Naive thymus-derived CD8-positive, alpha-beta T cell (primary cell): ENCODE data around the gene HIC2. TPM values are rescaled to one million over a fixed set of nuclear protein-coding genes. Genes with fewer than 3 reads are reported as not detected.
"Not testable (repeated sequence)": the region's sequence is repeated elsewhere in the genome, so short reads cannot be mapped to it uniquely, and the experiment has no call there.

Experiments used
- ATAC-seq, 2 donors: fragments of 150-1000 bp; cut with Tn5 transposase in 1 of 2; sonication (Bioruptor Pico), chemical (Tn5 transposase) in 1 of 2; 1 replicate in 1 of 2; 2 replicates in 1 of 2; pipeline ENCODE4 v1.10.0; 2021; ENCODE audit warnings: mild to moderate bottlenecking in 2 of 2, moderate library complexity in 2 of 2
- POLR2A ChIA-PET: fragments of 350-600 bp; sonication (Branson Sonifier 250); formaldehyde crosslinking; loops from one replicate; lab custom pipeline; 2021; ENCODE audit warnings: antibody characterized with exemption; lab: Charles Lee
- DNase-seq, 10 donors: peaks; one replicate each; pipeline versions ENCODE4 v3.0.0 to v3.0.0-alpha.2; 2020 to 2022
- H3K27ac Mint-ChIP-seq, 10 donors: one replicate each; pipeline ENCODE4 v1.8.0; 2020 to 2022; ENCODE audit warnings: mild to moderate bottlenecking in 10 of 10, mixed read lengths in 10 of 10, moderate library complexity in 4 of 10, inconsistent platforms in 1 of 10
- H3K27me3 Mint-ChIP-seq, 5 donors: one replicate each; pipeline ENCODE4 v1.8.0; 2021 to 2022; ENCODE audit warnings: mixed read lengths in 5 of 5
- H3K36me3 Mint-ChIP-seq, 3 donors: one replicate each; pipeline ENCODE4 v1.8.0; 2020 to 2022; ENCODE audit warnings: mixed read lengths in 3 of 3, mild to moderate bottlenecking in 2 of 3, inconsistent platforms in 1 of 3
- H3K4me1 Mint-ChIP-seq, 4 donors: one replicate each; pipeline ENCODE4 v1.8.0; 2021 to 2022; ENCODE audit warnings: mixed read lengths in 4 of 4
- H3K4me3 Mint-ChIP-seq, 10 donors: one replicate each; pipeline ENCODE4 v1.8.0; 2020 to 2022; ENCODE audit warnings: mild to moderate bottlenecking in 10 of 10, mixed read lengths in 10 of 10, moderate library complexity in 6 of 10, inconsistent platforms in 1 of 10
- H3K9me3 Mint-ChIP-seq, 9 donors: one replicate each; pipeline ENCODE4 v1.8.0; 2020 to 2022; ENCODE audit warnings: mixed read lengths in 9 of 9, mild to moderate bottlenecking in 3 of 9, inconsistent platforms in 1 of 9, moderate library complexity in 1 of 9
- polyA plus RNA-seq, 3 donors: library from polyadenylated mRNA; unstranded; fragments of 300-500 nt; fragmentation: Illumina TruSeq; gene quantifications; one replicate each; pipeline ENCODE4 v1.2.3, GENCODE V29; 2021
- total RNA-seq, 8 experiments: library from RNA in 2 of 8; stranded (reverse) in 2 of 8; gene quantifications; one replicate each; pipeline ENCODE4 v1.2.3 and lab custom pipeline; 2021 to 2026

The HIC2 gene
- total and polyA plus RNA-seq, 5 experiments from 2014 or later = 0.77 to 11.3 (median 1.1) TPM

DNA sequence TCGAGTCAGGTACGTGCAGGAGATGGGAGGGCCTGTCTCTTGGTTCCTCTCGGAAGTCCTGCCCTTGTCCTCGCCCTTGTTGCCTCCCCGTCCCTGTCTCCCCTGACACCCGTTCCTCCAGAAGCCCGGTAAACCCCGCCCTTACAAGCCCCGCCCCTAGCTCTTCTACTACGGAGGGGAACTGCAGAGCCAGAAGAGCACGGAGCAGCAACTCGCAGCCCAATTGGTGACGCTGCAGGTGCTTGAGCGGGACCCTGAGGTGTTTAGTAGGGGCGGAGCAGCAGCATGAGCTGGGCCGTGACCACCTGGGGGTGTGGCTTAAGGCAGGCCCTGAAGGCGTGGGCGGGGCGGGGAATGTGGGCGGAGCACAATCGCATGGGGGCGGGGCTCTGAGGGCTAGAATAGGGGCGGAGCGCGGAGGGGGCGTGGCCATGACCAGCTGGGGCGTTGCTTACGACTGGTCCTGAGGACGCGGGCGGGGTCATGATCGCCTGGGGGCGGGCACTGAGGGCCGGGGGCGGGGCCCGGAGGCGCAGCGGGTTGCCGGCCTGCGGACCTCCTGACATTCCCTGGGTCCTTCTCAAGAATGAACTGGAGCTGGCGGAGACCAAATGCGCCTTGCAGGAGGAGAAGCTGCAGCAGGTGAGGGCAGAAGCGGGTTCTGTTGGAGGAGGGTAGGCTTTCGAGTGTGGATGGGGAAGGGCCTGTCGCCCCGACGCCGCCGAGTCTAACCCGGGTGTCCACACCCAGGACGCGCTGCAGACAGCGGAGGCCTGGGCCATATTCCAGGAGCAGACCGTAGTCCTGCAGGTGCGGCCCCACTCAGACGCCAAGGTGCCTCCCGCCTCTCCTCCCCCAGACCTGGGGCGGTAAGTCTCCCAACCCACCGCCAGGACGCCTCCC lies 51.3 kb downstream of the HIC2 start:
- H3K4me1 Mint-ChIP-seq = not testable (repeated sequence)
- H3K4me3 Mint-ChIP-seq = peak overlapping the region; percentile 86 to 96 (median 90)

GRCh38 chr22:21469097-21469994 lies 52.2 kb downstream of the HIC2 start:
- ATAC-seq, H3K27ac Mint-ChIP-seq, H3K27me3 Mint-ChIP-seq, H3K9me3 Mint-ChIP-seq, POLR2A ChIA-PET, H3K4me1 Mint-ChIP-seq, H3K4me3 Mint-ChIP-seq, H3K36me3 Mint-ChIP-seq: not testable (repeated sequence)
- DNase-seq = peak in 4 of 10 donors; percentile 7 to 22 (median 20)

More for the DNA sequence above, 51.3 kb downstream of the HIC2 start:
- H3K27me3 Mint-ChIP-seq, H3K9me3 Mint-ChIP-seq, POLR2A ChIA-PET, H3K36me3 Mint-ChIP-seq: not testable (repeated sequence)
- H3K27ac Mint-ChIP-seq = peak overlapping the region; percentile 76 to 99 (median 97)
- peak; percentile 80 to 98 (median 90) for DNase-seq
- ATAC-seq = peak; percentile 86 to 87

- H3K27me3 Mint-ChIP-seq, POLR2A ChIA-PET, H3K36me3 Mint-ChIP-seq, H3K27ac Mint-ChIP-seq, H3K9me3 Mint-ChIP-seq, ATAC-seq, H3K4me3 Mint-ChIP-seq, DNase-seq, H3K4me1 Mint-ChIP-seq: not testable (repeated sequence)
Measured at GRCh38 chr22:21472984-21473383, 55.8 kb downstream of the HIC2 start.

DNA sequence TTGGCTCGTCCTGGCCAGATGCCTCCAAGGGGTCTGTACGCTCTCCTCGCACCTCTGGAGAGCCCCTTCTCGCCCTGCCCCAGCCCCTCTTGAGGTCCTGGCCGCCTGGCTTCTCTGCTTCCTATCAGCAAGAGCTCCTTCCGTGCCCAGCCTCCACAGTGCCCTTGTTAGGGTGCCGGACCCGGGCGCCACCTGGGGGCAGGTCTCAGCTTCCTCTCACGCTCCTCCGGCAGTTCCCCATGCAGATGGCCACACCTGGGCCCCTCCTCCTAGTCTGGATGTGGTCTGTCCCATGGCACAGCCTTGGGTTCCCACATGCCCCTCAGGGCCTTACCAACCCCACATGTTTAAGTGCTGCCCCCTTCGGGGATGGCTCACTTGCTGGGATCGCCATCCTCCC lies 56.5 kb downstream of the HIC2 start:
- POLR2A ChIA-PET, H3K9me3 Mint-ChIP-seq, H3K36me3 Mint-ChIP-seq, DNase-seq, H3K27ac Mint-ChIP-seq, H3K4me1 Mint-ChIP-seq, H3K4me3 Mint-ChIP-seq, H3K27me3 Mint-ChIP-seq, ATAC-seq: not testable (repeated sequence)

- H3K4me1 Mint-ChIP-seq, H3K4me3 Mint-ChIP-seq, DNase-seq, H3K36me3 Mint-ChIP-seq, H3K27ac Mint-ChIP-seq, H3K27me3 Mint-ChIP-seq, POLR2A ChIA-PET, H3K9me3 Mint-ChIP-seq, ATAC-seq: not testable (repeated sequence)
Measured at GRCh38 chr22:21484039-21484438, 66.9 kb downstream of the HIC2 start.

- H3K36me3 Mint-ChIP-seq, DNase-seq, H3K4me1 Mint-ChIP-seq, H3K9me3 Mint-ChIP-seq, H3K27me3 Mint-ChIP-seq, ATAC-seq, H3K4me3 Mint-ChIP-seq, H3K27ac Mint-ChIP-seq, POLR2A ChIA-PET: not testable (repeated sequence)
Measured at GRCh38 chr22:21487723-21488122, 70.6 kb downstream of the HIC2 start.

DNA sequence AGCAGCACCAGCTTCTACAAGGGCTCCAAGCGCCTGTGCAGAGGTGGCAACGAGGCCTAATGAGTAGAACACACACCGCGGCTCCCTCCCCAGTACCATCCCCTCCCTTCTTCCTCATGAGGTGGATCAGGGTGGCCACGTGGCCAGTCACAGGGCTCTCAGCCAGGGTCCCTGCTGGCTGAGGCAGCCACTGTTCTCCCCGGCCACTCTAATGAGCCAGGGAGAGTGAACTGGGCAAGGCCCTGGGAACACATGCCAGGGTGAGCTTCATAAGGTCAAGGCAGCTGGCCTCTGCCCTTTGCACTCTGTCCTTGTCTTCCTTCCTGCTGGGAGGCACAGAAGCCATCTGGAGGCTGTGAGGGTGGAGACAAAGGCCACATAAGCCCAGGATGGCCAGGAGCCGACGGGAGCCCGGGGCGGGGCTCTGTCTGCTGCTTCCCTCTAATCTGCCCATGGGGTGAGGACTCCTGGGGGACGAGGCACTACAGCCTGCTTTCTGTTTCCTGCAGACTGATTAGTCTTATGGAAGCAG lies 72.0 kb downstream of the HIC2 start:
- H3K27ac Mint-ChIP-seq, ATAC-seq, H3K9me3 Mint-ChIP-seq, H3K4me1 Mint-ChIP-seq, POLR2A ChIA-PET, H3K36me3 Mint-ChIP-seq, DNase-seq, H3K4me3 Mint-ChIP-seq, H3K27me3 Mint-ChIP-seq: not testable (repeated sequence)

DNA sequence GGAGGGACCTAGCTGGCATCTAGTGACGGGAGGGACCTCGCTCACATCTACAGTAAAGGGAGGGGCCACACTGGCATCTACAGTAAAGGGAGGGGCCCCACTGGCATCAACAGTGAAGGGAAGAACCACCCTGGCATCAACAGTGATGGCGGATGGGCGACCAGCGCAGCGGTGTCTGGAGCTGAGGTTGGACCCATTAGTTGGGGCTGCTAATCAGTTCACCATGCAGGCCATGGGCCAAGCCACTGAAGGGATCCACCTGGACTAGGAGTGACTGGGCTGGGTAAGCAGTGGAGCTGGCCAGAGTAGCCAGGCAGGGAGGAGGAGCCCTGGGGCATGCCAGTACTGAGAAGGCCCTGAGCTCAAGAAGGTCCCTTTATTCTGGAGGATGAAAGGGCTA lies 73.4 kb downstream of the HIC2 start:
- ATAC-seq, DNase-seq, POLR2A ChIA-PET, H3K27me3 Mint-ChIP-seq, H3K36me3 Mint-ChIP-seq, H3K4me3 Mint-ChIP-seq, H3K4me1 Mint-ChIP-seq, H3K27ac Mint-ChIP-seq, H3K9me3 Mint-ChIP-seq: not testable (repeated sequence)

GRCh38 chr22:21492271-21492670 lies 75.1 kb downstream of the HIC2 start:
- H3K27ac Mint-ChIP-seq, ATAC-seq, H3K4me1 Mint-ChIP-seq, DNase-seq, H3K4me3 Mint-ChIP-seq, H3K9me3 Mint-ChIP-seq, H3K36me3 Mint-ChIP-seq, H3K27me3 Mint-ChIP-seq, POLR2A ChIA-PET: not testable (repeated sequence)

GRCh38 chr22:21493789-21494782 lies 76.9 kb downstream of the HIC2 start:
- POLR2A ChIA-PET, H3K36me3 Mint-ChIP-seq: not testable (repeated sequence)
- peak in 1 of 2 donors; percentile 51 for ATAC-seq

DNA sequence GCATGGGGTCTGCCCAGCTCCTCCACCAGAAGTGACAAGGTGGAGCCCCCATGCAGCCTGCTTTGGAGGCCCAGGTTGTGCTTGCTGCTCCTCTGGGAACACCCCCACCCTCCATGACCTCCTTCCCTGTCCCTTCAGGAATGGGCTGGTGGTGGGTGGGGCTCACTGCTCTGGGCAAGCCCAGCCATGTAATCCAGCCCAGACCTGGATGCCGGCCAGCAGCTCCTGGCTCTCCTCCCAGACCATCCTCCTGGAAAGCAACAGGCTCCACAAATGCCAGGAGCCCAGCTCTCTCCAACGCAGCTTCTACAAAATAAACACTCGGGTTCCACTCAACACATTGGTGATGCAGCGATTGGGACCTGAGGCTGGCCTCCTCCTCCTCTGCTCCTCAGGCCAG lies 80.8 kb downstream of the HIC2 start:
- DNase-seq, H3K9me3 Mint-ChIP-seq, POLR2A ChIA-PET, H3K27me3 Mint-ChIP-seq, H3K4me1 Mint-ChIP-seq, H3K27ac Mint-ChIP-seq, H3K36me3 Mint-ChIP-seq, H3K4me3 Mint-ChIP-seq, ATAC-seq: not testable (repeated sequence)

More at GRCh38 chr22:21493789-21494782, 76.9 kb downstream of the HIC2 start:
- not testable (repeated sequence) for H3K27me3 Mint-ChIP-seq, H3K4me1 Mint-ChIP-seq, DNase-seq, H3K27ac Mint-ChIP-seq, H3K9me3 Mint-ChIP-seq, H3K4me3 Mint-ChIP-seq

DNA sequence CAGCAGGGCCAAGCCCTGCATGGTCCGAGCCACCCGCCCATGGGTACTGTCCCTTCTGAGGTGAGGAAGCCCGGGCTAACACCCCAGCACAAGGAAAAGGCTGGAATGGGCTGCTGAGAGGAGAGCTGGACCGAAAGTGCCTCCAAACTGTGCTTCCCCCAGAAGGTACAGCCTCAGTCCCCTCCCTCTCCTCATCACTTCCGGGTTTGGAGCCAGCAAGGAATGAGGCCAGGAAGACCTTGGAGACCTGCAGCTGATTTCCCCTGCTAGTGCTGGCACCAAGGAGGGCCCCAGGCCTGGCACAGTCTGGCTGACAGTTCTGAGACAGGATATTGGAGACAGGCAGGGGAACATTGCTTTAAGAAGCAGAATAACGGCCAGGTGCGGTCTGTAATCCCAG lies 81.3 kb downstream of the HIC2 start:
- H3K27ac Mint-ChIP-seq, ATAC-seq, DNase-seq, H3K4me3 Mint-ChIP-seq, H3K27me3 Mint-ChIP-seq, POLR2A ChIA-PET, H3K9me3 Mint-ChIP-seq, H3K36me3 Mint-ChIP-seq, H3K4me1 Mint-ChIP-seq: not testable (repeated sequence)
